Measurements from ENCODE around the gene CX3CL1.
"Not testable (repeated sequence)": the region's sequence is repeated elsewhere in the genome, so short reads cannot be mapped to it uniquely, and the experiment has no call there.

The CX3CL1 gene

DNA sequence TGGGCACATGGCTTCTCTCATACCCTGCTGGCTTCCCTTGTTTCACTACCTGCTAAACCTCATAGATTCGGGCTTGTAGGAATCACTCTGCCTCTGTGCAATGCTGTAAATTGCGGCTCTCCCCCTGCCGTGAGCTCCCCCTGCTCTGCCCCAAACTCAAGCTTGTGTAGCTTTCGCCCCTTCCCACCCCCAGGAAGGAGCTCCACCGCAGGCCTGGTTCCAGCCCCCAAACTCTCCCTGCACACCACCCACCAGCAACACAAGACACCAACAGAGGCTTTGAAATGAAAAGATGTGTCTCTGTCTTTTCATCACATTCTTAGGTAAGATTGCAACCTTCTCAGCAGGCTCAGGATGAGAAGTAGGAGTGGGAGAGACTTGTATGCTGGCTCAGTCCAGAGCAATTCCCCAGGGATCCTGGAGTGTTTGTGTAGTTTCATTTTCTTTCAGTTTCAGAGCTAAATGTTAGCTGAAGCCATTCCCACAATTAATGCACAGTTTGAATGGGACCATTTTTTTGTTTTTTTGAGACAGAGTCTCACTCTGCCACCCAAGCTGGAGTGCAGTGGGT, 14.2 kb downstream of the CX3CL1 start:
- DNase-seq (ENCODE audit: insufficient read length), result no peak
- no peak for FAIRE-seq
- TF ChIP-seq TAF1 (IDR thresholded peaks at IDR 0.05; ENCODE audit: borderline replicate concordance, low read depth, low read length) (no peak), POLR2AphosphoS5 (IDR thresholded peaks at IDR 0.05; ENCODE audit: low read depth, low read length) (no peak), POLR2A (IDR thresholded peaks at IDR 0.05; ENCODE audit: low read depth, low read length) (no peak)

- DNase-seq (ENCODE audit: insufficient read length) (no peak), FAIRE-seq (peak; percentile 65)
- TF ChIP-seq POLR2AphosphoS5 (IDR thresholded peaks at IDR 0.05; ENCODE audit: low read depth, low read length) (peak; percentile 68; the same call in 1 of the 2 replicates), POLR2A (IDR thresholded peaks at IDR 0.05; ENCODE audit: low read depth, low read length) (peak; percentile 68), TAF1 (IDR thresholded peaks at IDR 0.05; ENCODE audit: borderline replicate concordance, low read depth, low read length) (no peak)
Measured at GRCh38 chr16:57387598-57388354, 15.5 kb downstream of the CX3CL1 start.

DNA sequence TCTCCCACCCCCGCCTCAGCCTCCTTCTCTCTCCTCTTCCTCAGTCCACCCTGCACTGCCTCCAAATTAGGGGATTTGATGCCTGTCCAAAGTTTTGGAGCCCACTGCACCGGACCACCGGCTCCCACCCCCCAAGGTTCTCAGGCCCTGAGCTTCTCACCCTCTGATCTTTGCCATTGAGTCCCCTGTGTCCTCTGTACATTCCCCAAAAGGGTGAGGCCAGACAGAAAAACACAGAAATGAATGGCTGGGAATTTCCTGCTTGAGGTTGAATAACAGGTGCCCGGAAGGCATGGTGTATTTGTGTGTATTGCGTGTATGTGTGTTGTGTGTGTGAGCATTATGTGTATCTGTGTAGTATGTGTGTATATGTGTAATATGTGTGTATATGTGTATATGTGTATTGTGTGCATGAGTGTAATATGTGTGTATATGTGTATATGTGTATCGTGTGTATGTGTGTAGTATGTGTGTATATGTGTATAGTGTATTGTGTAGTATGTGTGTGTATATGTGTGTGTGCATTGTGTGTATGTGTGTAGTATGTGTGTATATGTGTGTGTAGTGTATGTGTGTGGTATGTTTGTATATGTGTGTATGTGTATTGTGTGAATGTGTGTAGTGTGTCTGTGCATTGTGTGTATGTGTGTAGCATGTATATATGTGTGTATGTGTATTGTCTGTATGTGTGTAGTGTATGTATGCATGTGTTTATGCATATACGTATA, 16.2 kb downstream of the CX3CL1 start:
- peak; percentile 89 for FAIRE-seq
- DNase-seq (ENCODE audit: insufficient read length), result no peak
- TF ChIP-seq POLR2A (IDR thresholded peaks at IDR 0.05; ENCODE audit: low read depth, low read length) (peak; percentile 57), POLR2AphosphoS5 (IDR thresholded peaks at IDR 0.05; ENCODE audit: low read depth, low read length) (peak; percentile 64; the same call in 1 of the 2 replicates), TAF1 (IDR thresholded peaks at IDR 0.05; ENCODE audit: borderline replicate concordance, low read depth, low read length) (no peak)

DNA sequence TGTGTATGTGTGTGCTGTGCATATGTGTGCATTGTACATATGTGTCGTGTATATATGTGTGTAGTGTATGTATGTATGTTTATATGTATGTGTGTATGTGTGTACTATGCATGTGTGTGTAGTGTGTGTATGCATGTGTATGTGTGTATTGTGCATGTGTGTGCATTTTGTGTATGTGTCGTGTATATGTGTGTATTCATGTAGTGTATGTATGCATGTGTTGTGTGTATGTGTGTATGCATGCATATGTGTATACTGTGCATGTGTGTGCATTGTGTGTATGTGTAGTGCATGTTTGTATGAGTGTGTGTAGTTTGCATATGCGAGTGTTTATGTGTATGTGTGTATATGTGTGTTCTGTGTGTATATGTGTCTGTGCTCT, 16.8 kb downstream of the CX3CL1 start:
- DNase-seq (ENCODE audit: insufficient read length), result no peak
- no peak for FAIRE-seq
- no peak for TF ChIP-seq POLR2AphosphoS5 (IDR thresholded peaks at IDR 0.05; ENCODE audit: low read depth, low read length)
- TF ChIP-seq TAF1 (IDR thresholded peaks at IDR 0.05; ENCODE audit: borderline replicate concordance, low read depth, low read length), result no peak
- TF ChIP-seq POLR2A (IDR thresholded peaks at IDR 0.05; ENCODE audit: low read depth, low read length), result no peak

- TF ChIP-seq POLR2A (IDR thresholded peaks at IDR 0.05; ENCODE audit: low read depth, low read length) (no peak), POLR2AphosphoS5 (IDR thresholded peaks at IDR 0.05; ENCODE audit: low read depth, low read length) (no peak), TAF1 (IDR thresholded peaks at IDR 0.05; ENCODE audit: borderline replicate concordance, low read depth, low read length) (no peak)
- FAIRE-seq (no peak), DNase-seq (ENCODE audit: insufficient read length) (no peak)
Measured at GRCh38 chr16:57390636-57391295, 18.5 kb downstream of the CX3CL1 start.

GRCh38 chr16:57391300-57391699, 19.0 kb downstream of the CX3CL1 start:
- DNase-seq (ENCODE audit: insufficient read length) (no peak), FAIRE-seq (no peak)
- no peak for TF ChIP-seq POLR2A (IDR thresholded peaks at IDR 0.05; ENCODE audit: low read depth, low read length)
- TF ChIP-seq POLR2AphosphoS5 (IDR thresholded peaks at IDR 0.05; ENCODE audit: low read depth, low read length), result no peak

DNA sequence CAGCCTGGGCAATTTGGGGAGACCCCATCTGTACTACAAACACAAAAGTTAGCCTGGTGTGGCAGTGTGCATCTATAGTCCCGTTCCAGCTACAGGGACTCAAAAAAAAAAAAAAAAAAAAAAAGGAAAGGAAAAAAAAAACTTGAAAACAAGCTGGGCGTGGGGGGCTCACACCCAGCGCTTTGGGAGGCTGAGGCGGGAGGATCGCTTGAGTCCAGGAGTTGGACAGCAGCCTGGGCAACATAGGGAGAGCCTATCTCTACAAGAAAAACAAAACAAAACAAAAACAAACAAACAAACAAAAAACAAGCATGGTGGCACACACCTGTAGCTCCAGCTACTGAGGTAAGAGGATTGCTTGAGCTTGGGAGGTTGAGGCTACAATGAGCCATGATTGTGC, 19.4 kb downstream of the CX3CL1 start:
- DNase-seq (ENCODE audit: insufficient read length) (no peak), FAIRE-seq (no peak)
- no peak for TF ChIP-seq TAF1 (IDR thresholded peaks at IDR 0.05; ENCODE audit: borderline replicate concordance, low read depth, low read length)

DNA sequence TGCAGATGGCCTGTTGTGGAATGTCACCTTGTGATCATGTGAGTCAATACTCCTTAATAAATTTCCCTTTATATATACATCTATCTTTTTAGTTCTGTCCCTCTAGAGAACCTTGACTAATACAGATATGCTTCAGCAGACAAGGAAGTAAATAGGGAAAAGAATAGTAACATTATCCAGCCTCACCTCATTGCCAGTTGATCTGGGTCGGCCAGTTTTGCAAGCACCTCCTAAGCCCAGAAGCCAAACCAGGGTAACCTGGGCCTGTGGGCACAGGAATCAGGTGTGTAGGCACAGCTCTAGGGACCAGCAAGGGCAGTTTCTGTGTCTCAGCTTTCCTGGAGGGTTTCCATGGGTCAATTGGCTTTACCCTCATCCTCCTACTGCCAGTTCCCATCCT, 20.4 kb downstream of the CX3CL1 start:
- no peak for TF ChIP-seq POLR2A (IDR thresholded peaks at IDR 0.05; ENCODE audit: low read depth, low read length)
- TF ChIP-seq TAF1 (IDR thresholded peaks at IDR 0.05; ENCODE audit: borderline replicate concordance, low read depth, low read length), result no peak
- TF ChIP-seq POLR2AphosphoS5 (IDR thresholded peaks at IDR 0.05; ENCODE audit: low read depth, low read length), result no peak
- no peak for DNase-seq (ENCODE audit: insufficient read length)
- no peak for FAIRE-seq

GRCh38 chr16:57394444-57394843, 22.2 kb downstream of the CX3CL1 start:
- no peak for DNase-seq (ENCODE audit: insufficient read length)

GRCh38 chr16:57395026-57395425, 22.7 kb downstream of the CX3CL1 start:
- DNase-seq (ENCODE audit: insufficient read length), result no peak
- TF ChIP-seq POLR2AphosphoS5 (IDR thresholded peaks at IDR 0.05; ENCODE audit: low read depth, low read length), result no peak
- no peak for TF ChIP-seq TAF1 (IDR thresholded peaks at IDR 0.05; ENCODE audit: borderline replicate concordance, low read depth, low read length)
- no peak for TF ChIP-seq POLR2A (IDR thresholded peaks at IDR 0.05; ENCODE audit: low read depth, low read length)
- FAIRE-seq, result no peak

More at GRCh38 chr16:57394444-57394843, 22.2 kb downstream of the CX3CL1 start:
- FAIRE-seq, result no peak
- TF ChIP-seq TAF1 (IDR thresholded peaks at IDR 0.05; ENCODE audit: borderline replicate concordance, low read depth, low read length) (no peak), POLR2AphosphoS5 (IDR thresholded peaks at IDR 0.05; ENCODE audit: low read depth, low read length) (no peak), POLR2A (IDR thresholded peaks at IDR 0.05; ENCODE audit: low read depth, low read length) (no peak)

DNA sequence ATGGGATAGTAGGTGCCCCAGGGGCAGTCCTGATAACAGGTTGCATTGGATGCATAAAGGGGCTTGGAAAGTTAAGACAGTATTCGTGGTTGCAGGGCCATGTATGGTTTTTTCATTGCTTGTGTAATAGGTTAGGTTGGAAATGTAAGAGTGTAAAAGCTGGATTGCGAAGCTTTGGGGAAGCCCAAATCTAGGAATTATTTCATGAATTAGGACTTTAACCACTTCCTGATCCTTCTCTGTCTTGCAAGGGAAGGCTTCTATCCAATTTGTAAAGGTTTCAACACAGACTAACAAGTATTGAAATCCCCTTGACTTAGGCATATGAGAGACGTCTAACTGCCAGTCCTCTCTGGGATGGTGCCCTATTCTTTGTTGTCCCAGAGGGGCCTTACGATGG, 24.5 kb downstream of the CX3CL1 start:
- FAIRE-seq, result no peak
- no peak for DNase-seq (ENCODE audit: insufficient read length)
- TF ChIP-seq POLR2AphosphoS5 (IDR thresholded peaks at IDR 0.05; ENCODE audit: low read depth, low read length) (no peak), POLR2A (IDR thresholded peaks at IDR 0.05; ENCODE audit: low read depth, low read length) (no peak), TAF1 (IDR thresholded peaks at IDR 0.05; ENCODE audit: borderline replicate concordance, low read depth, low read length) (no peak)

GRCh38 chr16:57397493-57397892, 25.2 kb downstream of the CX3CL1 start:
- FAIRE-seq; DNase-seq (ENCODE audit: insufficient read length): not testable (repeated sequence)

Measured in GM12892 (cell line).